ENCODE data around the gene MTMR2. TPM values are rescaled to one million over a fixed set of nuclear protein-coding genes. Genes with fewer than 3 reads are reported as not detected.

Gene MTMR2
- total RNA-seq, 1 donor from 2014 or later = 25.3 TPM

- peak; percentile 47 for DNase-seq
These were observed 6.5 kb downstream of the MTMR2 start for GRCh38 chr11:95917193-95918036.

DNA sequence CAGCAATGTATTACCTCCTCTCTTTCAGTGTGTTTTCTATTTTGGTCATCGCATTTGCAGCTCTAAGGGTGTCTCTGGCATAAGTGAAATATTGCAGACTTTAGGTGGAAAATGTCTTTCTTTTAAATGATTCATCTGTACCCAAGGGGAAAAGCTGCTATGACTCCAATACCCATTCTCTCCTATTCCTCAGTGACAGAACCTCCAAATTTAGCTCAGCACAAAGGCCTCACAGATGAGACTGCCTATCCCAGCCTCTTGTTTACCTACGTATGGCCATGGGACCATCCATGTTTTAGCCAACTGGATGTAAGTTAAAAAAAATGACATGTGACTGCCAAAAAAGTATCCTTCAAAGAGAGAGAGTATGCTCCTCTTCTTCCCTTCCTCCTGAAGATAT, 7.9 kb downstream of the MTMR2 start:
- no peak for DNase-seq

DNA sequence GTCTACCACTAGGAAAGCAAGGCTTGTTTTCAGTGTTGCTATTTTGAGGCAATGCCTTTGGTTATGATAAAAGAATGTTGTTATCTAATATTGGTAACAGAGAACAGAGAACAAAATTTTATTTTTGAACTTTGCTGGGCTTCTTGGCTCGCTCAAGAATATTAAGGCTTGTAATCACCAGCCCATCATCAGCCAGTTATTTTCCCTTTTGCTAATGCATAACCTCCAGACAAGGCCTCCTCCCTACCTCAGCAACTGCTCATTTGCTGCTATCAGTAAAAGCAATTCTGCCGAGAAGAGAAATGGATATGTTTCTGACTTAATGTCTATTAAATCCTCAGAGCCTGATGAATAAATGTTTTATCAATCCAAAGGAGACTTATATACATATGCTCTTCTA, 8.9 kb downstream of the MTMR2 start:
- DNase-seq = no peak

DNA sequence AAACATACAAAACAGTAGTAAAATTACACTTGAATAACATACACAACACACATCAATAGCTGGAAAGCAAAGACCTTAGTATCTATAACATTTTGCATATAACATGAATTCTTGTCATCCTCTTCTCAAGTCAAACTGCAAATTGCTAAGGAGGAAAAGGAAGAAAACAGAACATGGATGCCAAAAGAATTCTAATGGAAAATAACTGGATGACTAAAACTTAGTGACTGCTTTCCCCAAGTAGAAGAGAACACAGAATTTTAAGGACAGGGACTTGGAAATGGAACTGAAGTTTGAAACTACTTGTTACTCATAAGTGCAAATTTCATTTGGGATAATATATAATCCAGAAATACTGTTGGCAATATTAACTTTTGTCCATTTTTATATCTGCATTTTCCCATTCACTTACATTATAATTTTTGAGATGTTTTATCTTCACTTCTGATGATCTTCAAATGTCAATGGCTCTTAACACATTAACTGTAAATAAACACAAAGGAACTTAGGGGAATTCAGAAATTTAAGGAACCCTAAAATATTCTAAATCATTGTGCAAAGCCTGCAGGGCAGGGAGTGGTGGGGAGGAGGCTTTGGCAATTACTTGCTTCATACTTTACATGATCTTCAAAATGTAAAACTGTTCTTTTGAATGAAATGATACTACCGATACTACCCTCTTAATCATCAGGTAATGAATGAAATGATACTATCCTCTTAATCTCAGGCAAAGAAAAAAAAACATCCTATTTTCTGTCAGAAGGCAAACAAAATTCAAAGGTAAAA, 9.9 kb downstream of the MTMR2 start:
- no peak for DNase-seq

DNA sequence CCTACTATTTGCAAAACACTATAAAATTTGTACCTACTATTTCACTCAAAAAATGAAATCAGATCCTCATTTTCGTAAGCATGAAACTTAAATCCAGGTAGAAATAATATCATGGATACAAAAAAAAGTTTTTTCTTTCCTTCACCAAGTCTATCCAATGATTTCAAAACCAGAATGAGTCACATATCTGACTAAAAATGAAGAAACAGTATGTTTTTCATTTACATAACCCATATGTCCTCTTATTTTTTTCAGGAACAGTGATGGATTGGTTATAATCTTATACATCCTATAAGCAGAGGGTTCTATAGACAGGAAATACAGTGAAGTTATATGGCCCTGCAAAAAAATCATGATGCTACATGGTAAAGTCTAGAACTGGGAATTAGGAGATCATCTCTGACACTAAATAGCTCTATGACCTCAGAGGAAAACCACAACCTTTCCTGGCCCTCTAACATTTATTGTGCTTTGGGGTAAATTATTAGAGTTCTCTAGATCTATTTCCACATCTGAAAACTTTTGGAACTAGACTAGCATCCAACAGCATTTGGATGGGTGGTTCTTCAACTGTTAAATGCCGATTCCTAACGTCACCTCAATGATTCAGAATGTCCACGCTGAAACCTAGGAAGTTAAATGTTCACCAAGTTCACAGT, 10.9 kb downstream of the MTMR2 start:
- DNase-seq = no peak

DNA sequence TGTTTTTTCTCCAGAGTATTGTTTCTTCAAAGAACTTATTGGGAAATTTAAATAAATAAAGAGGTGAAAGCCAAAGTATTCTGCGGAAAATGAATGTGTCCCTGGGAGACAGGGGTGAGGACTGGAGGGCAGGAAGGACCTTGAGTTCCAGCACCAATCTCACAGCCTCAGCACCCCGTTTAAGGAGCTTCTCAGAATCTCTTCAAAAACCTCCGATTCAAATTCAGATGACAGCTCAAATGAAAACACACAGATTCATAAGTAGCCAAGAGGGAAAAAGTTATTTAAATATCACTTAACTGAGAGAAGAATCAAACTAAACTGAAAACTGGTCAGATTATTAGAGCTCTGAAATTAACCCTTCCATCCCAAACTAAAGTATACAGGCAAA, 12.5 kb downstream of the MTMR2 start:
- DNase-seq = no peak

DNA sequence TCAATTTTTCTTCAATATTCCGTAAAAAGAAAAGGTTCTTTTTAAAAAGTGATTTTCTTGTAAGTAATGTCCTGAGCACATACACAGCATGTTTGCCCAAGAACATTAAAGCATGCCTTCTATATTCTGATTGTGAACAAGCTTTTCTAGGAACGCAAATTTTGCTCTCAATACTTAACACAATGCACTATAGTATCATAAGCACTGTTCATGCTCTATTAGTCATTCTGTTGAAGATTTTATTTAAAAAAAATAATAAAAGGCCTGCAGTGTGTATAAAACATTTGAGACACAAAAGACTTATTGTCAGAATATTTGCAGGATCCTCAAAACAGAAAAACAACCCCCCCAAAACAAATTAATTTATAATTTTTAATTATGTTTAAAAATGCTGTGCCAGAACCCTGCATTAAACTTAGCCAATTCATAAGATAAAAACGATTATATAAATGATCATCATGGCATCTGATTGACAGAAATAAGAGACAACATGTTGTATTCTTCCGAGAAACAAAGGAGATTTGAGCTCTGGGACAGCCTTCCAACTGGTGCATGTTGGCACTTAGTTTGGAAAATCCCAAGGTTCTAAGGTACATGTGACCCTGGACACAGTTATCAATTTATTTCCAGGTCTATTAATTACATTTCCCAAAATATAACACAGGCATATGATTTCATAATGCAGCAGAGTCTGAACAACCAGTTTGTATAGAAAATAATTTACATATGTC, 13.1 kb downstream of the MTMR2 start:
- no peak for DNase-seq

- DNase-seq = no peak
These were observed 15.1 kb downstream of the MTMR2 start for GRCh38 chr11:95908826-95909225.

DNA sequence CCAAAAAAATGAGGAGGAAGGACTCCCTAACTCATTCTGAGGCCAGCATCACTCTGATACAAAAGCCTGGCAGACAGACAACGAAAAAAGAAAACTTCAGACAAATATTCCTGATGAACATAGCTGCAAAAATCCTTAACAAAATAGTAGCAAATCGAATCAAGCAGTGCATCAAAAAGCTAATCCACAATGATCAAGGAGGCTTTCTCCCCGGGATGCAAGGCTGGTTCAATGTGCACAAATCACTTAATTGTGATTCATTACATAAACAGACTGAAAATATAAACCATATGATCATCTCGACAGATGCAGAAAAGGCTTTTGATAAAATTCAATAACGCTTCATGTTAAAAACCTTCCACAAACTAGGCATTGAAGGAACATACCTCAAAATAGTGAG, 16.4 kb downstream of the MTMR2 start:
- no peak for DNase-seq

DNA sequence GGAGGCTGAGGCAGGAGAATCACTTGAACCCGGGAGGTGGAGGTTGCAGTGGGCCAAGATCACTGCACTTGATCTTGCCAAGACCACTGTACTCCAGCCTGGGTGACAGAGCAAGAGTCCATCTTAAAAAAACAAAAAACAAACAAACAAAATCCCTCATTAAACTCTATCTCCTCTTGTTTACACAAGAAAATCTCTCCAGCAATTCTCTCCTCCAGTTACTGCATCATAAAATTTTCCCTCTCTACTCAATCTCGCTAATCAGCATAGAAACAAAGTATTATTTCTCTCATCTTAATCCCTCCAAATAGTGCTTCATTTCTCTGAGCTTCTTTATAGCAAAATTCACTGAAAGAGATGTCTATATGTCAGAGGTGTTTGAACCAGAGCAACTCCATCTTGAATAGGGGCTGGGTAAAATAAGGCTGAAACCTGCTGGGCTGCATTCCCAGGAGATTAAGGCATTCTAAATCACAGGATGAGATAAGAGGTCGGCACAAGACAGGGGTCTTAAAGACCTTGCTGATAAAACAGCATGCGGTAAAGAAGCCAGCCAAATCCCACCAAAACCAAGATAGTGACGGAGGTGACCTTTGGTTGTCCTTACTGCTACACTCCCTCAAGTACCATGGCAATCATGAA, 19.8 kb downstream of the MTMR2 start:
- no peak for DNase-seq

GRCh38 chr11:95898782-95899181, 25.1 kb downstream of the MTMR2 start:
- no peak for DNase-seq

- no peak for DNase-seq
These were observed 26.2 kb downstream of the MTMR2 start for GRCh38 chr11:95897731-95898130.

GRCh38 chr11:95895815-95896214, 28.1 kb downstream of the MTMR2 start:
- DNase-seq = no peak

DNA sequence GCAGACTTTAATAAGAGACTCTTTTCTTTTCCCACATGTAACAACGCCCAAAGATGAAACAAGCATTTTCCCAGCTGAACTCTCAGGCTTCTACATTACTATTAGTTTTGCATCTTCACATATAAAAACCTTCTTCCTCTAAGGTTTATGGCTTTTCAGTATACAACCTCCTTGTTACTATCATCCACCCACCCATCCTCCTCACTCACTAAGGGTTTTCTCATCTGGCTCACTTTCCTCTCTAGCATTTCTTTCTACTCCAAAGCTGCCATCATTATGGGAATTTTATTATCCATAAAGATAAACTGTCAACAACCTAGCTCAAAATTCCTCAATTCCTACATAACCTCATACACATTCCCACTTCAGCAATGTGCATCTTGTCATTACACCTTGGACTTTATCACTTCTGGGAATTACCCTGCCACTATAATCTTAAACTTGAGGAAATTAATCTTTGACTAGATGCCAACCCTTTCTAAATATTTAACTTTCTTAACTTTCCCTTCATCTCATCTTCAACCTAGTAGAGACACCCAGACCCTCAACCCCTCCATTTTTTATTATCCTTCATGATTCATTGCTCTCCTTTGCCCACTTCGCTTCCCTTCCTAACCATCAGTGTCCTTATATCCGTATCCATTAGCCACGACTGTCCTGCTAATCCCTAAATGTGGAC, 30.9 kb downstream of the MTMR2 start:
- DNase-seq = no peak

DNA sequence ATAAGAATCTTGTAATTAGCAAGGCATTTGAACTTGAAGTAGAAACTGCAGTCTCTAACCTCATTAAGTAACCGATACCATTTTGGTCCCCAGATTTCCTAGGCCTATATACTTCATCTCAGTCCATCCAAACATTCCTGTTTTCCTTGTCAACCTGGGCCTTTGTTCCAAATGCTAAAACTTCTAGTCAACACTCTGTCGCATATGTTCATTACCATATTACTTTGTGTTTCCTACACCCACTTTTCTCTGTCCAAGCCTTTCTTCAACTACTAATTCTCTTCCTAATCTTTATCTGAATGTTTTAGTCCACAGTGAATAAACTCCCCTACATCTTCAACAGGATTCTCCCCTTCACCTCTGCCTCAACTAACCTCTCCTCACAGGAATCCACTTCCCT, 31.4 kb downstream of the MTMR2 start:
- DNase-seq = no peak

- DNase-seq = no peak
These were observed 32.3 kb downstream of the MTMR2 start for GRCh38 chr11:95891423-95892170.

DNA sequence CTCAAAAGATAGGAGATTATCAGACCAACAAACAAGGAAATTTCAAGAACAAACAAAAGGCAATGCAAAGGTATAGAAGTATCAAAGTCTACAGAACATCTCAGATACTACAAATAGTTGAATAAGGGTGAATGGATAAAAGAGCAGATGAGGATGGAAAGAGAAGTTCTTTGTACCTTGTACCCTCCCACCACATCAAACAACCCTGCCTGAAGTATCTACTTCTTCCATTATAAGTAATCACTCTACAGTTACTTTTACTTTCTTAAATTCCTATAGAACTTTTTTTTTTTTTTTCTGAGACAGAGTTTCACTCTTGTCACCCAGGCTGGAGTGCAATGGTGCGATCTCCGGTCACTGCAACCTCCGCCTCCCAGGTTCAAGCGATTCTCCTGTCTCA, 35.1 kb downstream of the MTMR2 start:
- no peak for DNase-seq

GRCh38 chr11:95888439-95888838, 35.5 kb downstream of the MTMR2 start:
- DNase-seq = no peak

DNA sequence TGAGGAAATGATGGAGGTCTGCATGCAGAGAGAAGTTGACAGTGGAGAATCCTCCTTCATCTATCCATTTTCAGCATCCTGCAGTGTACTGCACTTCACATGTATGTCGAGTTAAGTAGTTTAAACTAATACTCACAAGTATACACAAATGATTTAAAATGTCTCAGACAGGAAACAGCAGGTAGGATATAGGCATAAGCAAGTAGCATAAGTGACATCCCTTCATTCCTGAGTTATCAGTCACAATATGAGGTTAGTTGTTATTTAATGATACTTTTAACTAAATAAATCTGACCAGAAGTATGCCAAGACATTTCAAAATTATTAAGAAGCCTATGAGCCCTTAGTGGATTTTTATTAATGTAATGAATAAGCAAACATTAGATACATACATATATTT, 37.4 kb downstream of the MTMR2 start:
- no peak for DNase-seq

GRCh38 chr11:95884802-95885201, 39.1 kb downstream of the MTMR2 start:
- DNase-seq = no peak

- DNase-seq = no peak
These were observed 39.5 kb downstream of the MTMR2 start for GRCh38 chr11:95884376-95884775.
